ENCODE results near the gene CBLL1. TPM values are rescaled to one million over a fixed set of nuclear protein-coding genes. Genes with fewer than 3 reads are reported as not detected.

The CBLL1 gene, protein sequence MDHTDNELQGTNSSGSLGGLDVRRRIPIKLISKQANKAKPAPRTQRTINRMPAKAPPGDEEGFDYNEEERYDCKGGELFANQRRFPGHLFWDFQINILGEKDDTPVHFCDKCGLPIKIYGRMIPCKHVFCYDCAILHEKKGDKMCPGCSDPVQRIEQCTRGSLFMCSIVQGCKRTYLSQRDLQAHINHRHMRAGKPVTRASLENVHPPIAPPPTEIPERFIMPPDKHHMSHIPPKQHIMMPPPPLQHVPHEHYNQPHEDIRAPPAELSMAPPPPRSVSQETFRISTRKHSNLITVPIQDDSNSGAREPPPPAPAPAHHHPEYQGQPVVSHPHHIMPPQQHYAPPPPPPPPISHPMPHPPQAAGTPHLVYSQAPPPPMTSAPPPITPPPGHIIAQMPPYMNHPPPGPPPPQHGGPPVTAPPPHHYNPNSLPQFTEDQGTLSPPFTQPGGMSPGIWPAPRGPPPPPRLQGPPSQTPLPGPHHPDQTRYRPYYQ
- 18.7 and 23.7 TPM in 2 replicates for total RNA-seq

DNA sequence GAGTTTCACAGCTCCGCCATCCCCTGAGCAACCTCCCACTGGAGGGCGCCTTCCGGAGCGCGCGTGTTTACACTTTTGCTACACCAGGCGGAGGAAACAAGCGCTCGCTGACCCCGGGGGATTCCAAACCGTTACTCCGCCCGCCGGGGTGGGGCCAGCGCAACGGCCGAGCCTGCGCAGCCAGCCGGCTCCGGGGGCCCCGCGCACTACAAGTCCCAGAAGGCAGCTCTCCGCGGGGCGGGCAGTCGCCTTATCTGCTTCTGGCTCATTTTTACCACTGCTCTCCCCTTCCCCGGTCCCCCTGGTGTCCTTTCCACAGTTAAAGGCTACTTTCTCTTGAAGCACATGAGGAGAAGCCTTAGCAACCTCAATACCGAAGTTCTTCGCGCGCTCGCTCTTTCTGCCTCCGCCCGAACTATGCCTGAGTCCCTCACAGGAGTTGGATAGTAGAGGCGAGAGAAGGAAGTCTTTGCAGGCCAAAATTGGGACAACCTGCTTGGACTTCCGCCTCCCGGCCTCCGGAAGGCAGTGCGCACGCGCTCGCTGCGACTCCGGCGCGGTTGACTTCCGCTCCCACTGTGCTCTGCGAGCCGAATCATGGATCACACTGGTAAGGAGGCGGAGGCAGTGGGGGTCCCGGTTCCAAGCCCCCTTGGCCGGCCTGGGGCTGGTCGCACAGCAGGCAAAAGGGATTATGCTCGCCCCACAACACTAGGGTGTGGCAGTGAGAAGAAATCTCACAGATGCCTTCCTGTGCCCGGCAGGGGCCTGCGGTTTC, at the start of gene CBLL1:
TSS of gene CBLL1 (plus strand) at position 576 of the 778 bp plus-strand sequence. CDS start at position 598, 22 bp downstream.

DNA sequence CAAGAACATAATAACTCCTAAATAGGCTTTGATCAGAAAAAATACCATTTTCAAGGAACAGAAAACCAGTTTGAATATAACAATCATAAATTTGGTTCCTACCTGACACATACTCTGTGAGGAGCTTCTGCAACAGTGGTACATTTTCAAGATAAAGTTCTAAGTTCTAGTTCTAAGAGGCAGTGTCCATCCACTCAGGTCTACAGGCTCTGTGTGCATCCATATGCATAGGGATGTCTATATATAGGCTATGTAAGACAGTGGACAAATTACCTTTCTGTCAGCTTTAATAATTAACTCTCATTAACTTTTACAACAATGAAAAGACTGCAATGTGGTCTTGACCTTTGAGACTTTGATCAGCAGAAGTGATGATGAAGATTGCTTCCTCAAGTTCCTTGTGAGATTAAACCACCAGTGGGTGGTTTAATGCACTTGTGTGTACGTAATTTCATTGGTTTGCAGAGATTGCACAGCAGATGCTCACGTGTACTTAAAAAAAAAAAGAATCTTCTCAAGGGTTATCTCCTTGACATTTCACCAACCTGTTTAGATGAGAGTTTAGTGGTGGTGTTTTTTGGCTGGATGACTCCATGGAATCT, 59.2 kb downstream of the CBLL1 start, which contains the start of gene SLC26A3:
TSS of gene SLC26A3 (minus strand) at position 215 of the 602 bp plus-strand sequence. CDS start 8,714 bp downstream, outside the sequence.

Other genes starting within 250 kb of the CBLL1 start
- gene COG5, start 180.2 kb upstream of the CBLL1 start, total RNA-seq, result 40.1 and 50.3 TPM in 2 replicates
- 9.9 and 12.4 TPM in 2 replicates for gene DUS4L, start 180.2 kb upstream of the CBLL1 start, total RNA-seq
- 114 and 132 TPM in 2 replicates for gene BCAP29, start 163.9 kb upstream of the CBLL1 start, total RNA-seq
- gene SLC26A4, start 83.3 kb upstream of the CBLL1 start, total RNA-seq, result 0.08 and 0.62 TPM in 2 replicates
- not detected in 2 replicates for gene SLC26A3, start 59.1 kb downstream of the CBLL1 start, total RNA-seq
- gene DLD, start 147.0 kb downstream of the CBLL1 start, total RNA-seq, result 43.9 and 65.6 TPM in 2 replicates